ENCODE data around the gene ZP1.

ZP1 gene

GRCh38 chr11:60923326-60923725, 56.0 kb downstream of the ZP1 start:
- Histone ChIP-seq H3K9ac (ENCODE audit: low read length) (no peak overlapping the region), H3K27ac (ENCODE audit: low read depth, low read length) (no peak overlapping the region), H3K4me1 (ENCODE audit: control insufficient read depth, insufficient read depth, low read length) (peaks cover 22% of the 10 kb centered on the region; the same call in 1 of the 2 replicates), H3K4me3 (ENCODE audit: low read depth, low read length) (no peak overlapping the region), H3K27me3 (ENCODE audit: control insufficient read depth, insufficient read depth, low read length) (no peaks in the 10 kb centered on the region), H3K36me3 (ENCODE audit: control insufficient read depth, insufficient read depth, low read length) (peaks cover 31% of the 10 kb centered on the region), H3K9me3 (ENCODE audit: control insufficient read depth, insufficient read depth, low read depth, low read length) (no peaks in the 10 kb centered on the region)

DNA sequence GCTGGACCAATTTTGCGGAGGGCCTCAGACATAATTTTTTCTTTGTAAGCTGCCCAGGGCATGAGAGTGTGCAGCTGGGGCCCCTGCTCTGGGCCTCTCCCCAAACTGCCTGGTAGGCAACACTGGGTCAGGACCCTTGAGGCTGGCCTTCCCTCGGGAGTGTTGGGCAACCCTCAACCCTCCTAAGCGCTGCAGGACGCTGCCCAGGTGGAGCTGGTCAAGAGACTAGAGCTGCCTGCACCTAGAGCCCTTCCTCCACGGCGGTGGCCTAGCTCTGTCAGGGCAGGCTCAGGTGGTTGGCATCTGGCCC, 56.4 kb downstream of the ZP1 start:
- Histone ChIP-seq H3K4me3 (ENCODE audit: low read depth, low read length) (peak overlapping the region; percentile 86), H3K27me3 (ENCODE audit: control insufficient read depth, insufficient read depth, low read length) (no peaks in the 10 kb centered on the region), H3K36me3 (ENCODE audit: control insufficient read depth, insufficient read depth, low read length) (peaks cover 35% of the 10 kb centered on the region), H3K4me1 (ENCODE audit: control insufficient read depth, insufficient read depth, low read length) (peaks cover 19% of the 10 kb centered on the region; the same call in 1 of the 2 replicates), H3K27ac (ENCODE audit: low read depth, low read length) (no peak overlapping the region), H3K9me3 (ENCODE audit: control insufficient read depth, insufficient read depth, low read depth, low read length) (no peaks in the 10 kb centered on the region), H3K9ac (ENCODE audit: low read length) (peak overlapping the region; percentile 10)

- Histone ChIP-seq H3K4me1 (ENCODE audit: control insufficient read depth, insufficient read depth, low read length) (peaks cover 16% of the 10 kb centered on the region; the same call in 1 of the 2 replicates), H3K27me3 (ENCODE audit: control insufficient read depth, insufficient read depth, low read length) (no peaks in the 10 kb centered on the region), H3K27ac (ENCODE audit: low read depth, low read length) (no peak within 1 kb of the TSS), H3K9me3 (ENCODE audit: control insufficient read depth, insufficient read depth, low read depth, low read length) (no peaks in the 10 kb centered on the region), H3K36me3 (ENCODE audit: control insufficient read depth, insufficient read depth, low read length) (peaks cover 41% of the 10 kb centered on the region), H3K4me3 (ENCODE audit: low read depth, low read length) (peak within 1 kb of the TSS; percentile 86), H3K9ac (ENCODE audit: low read length) (peak within 1 kb of the TSS; percentile 32)
Observed at GRCh38 chr11:60924110-60924905, 57.0 kb downstream of the ZP1 start, which contains the start of gene TMEM132A. TMEM132A (plus strand) TSS chr11:60924460; CDS start chr11:60924634, 174 bp downstream.

Data from HUES6 (cell line).